Measurements from ENCODE around the gene EFCAB12.
"Not testable (repeated sequence)": the region's sequence is repeated elsewhere in the genome, so short reads cannot be mapped to it uniquely, and the experiment has no call there.

EFCAB12 gene

DNA sequence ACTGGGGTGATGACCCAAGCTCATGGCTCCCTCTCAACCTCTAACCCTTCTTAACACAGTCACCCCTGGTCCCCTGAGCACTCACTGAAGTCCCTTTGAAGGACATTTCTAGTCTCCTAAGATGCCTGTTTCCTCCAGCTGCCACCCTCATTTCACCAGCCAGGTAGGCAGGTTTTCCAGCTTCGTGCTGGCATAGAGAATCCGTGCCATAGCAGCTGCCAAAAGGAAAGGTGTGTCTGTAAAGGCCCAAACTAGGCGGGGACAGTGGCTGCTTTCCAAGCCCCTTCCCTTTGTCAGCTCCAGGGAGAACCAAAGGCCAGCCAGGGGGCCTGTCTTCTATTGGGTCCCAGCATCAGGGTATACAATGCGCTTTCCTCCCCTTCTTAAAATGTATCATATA is 36.9 kb downstream of the EFCAB12 start:
- DNase-seq: not testable (repeated sequence)

DNA sequence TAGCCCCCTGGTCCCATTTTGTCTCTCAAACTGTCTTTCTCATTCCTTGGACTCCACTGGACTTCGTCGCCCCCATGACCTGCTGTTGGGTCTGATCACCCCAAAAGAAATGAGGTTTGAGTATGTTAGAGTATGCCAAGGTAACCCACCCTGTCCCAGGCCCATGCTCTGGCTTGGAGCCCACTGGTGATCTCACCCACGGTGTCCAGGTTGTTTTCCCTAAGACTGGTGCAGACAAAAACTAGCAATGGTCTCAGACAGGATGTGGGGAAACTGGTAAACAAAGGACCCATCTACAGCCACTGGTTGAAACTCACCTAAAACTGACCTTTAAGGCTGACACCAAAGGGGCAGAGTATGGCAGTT is 38.9 kb downstream of the EFCAB12 start:
- no peak for DNase-seq

DNA sequence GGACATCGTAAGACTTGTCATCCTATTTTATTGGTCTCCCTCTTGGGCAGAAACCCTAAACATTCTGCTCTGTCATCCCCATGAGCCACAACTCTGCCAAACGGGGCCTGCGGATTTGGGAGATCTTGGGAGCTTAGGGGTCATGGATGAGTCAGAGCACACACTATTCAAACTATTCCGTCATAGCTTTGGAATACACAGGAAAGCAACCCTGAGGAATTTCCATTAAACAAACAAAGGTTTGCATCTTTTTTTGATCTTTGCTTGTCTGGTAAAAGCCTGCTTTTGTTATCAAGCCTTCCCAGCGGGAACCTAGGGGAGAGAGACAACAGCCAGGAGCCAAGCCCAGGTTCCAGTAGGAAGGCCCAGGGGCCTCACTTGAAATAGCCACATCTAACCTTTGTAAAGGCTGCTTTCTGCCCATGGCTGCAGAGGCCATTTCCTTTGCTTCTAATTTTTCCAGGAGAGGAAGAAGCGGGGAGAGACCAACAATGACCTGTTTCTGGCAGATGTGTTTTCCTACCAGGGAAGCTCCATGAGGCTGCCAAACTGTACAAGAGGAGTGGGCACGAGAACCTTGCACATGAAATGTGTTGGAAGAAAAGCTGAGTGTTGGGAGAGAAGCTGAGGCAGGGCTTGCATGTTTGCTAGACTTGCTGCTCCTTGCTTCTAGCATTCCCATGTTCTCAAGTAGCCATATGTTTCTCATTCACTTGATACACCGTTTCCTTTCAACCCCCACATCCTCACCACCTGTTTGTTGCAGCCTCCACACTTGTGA is 39.5 kb downstream of the EFCAB12 start:
- DNase-seq: not testable (repeated sequence)

DNA sequence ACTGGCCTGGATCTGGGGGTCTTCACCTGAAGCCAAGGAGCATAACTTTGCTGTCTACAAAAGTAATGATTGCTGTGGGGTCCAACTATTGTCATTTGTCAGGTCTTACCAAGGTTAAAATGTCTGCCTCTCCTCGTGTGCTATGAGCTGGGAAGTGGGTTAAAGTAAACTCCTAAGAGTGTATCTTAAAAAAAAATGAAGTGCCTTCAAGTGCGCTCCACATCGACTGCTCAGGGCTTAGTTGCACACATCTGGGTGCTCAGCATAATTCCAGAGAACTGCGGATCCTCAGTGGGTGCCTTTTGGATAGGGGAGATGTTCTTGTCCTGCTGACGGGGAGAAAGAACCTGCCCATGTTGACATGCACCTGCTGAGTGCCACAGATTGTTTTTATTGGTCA is 40.9 kb downstream of the EFCAB12 start:
- no peak for DNase-seq

DNA sequence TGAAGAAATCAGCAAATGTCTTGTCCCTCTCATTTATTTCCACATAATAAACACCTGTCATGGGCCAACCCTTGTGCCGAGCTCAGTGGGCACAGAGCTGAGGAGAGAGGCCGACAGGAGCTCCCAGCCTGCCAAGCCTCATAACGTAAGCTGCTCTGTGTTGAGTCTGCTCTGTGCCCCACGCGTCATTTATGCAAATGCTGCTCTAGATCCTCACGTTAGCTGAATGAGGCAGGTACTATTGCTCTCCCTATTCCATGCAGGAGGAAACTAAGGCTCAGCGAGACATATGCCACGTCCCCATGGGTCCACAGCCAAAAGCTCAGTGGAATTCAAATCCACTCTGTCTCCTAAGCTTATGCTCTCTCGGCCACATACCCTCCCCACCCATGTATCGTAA is 41.5 kb downstream of the EFCAB12 start:
- DNase-seq: no peak

DNA sequence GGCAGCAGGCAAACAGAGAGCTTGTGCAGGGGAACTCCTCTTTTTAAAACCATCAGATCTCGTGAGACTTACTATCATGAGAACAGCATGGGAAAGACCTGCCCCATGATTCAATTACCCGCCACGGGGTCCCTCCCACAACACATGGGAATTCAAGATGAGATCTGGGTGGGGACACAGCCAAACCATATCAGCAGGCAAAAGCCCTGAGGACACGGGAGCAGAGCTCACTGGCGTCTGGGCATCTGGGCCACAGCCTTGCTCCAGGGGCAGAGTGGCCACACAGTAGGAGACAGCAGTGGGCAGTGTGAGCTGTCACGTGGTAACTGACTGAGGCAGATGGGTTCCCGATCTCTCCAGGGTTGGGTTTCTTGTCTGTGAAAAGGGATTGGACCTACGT is 42.9 kb downstream of the EFCAB12 start:
- DNase-seq: not testable (repeated sequence)

DNA sequence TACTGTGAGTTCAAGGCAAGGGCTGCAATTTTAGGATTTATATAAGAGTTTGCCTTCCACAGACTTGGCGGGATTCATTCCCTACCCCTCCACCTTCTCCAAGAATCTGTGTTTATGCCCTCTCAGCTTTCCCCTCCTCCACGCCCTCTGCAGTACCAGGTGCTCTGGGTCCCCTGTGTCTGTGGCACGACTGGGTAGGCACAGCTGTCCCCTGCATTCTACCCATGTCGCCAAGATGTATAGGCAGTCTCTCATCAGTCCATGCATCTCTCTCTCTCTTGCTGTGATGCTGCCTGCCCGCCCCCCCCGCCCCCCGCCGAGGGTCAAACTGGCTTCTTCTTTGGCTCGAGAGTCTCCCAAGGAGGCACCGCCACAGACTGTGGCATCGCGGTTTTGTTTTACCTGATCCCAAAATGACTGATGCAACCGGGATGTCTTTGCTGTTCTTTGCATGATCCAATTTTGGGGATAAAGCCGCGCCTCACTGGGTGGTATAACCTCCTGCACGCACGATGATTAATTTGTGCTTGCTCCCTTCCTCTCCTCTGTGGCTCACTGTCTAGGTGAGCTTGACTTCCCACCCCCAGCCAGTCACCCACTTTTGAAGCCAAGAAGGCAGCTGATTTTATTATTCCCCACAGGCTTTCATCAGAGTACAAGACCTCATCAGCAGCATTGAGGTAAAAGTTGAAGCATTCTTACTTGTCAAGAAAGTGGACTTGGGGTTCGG is 43.7 kb downstream of the EFCAB12 start:
- no peak for DNase-seq

DNA sequence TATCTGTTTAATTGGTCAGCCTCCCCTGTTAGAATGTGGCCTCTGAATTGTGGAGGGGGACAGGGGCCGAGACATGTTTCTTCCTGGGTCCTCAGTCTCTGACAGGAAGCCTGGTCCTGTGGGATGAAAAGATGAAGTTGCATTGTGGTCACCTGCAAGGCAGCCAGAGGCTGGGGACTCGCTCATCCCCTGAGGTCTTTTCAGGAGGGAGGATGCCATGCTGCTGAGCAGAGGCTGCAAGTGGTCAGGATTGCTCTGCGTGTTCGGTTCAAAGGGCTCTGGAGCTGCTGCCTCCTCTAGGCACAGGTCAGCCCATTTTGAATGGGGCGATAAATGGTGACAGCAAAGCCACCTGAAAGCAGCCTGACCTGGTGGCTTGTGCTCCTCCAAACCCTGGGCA is 44.3 kb downstream of the EFCAB12 start:
- DNase-seq: not testable (repeated sequence)

DNA sequence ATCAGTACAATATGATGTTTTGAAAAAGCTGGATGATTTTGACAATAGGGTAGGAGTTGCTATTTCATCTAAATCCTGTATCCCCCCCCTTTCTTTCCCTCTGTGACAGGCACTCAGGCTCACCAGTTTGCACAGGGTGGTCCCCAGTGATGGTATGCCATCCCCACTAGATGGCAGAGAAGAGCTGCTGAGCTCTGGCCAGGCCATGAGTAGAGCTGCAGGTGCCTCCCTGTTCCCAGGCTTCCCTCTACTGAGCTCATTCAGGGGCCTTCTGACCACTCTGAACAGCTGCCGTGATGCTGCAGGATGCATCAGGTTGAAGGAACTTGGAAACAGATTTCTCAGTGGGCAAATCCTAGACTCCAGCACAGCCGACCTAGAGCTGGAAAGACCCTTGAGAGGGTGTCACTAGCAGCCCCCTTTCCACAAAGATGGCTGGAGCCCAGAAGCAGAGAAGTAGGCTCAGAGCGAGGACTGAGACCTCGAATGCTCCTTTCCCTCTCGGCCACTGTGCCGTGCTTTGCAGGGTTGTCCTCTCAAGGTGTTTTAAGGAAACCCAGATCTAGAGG is 45.1 kb downstream of the EFCAB12 start:
- peak; percentile 5 for DNase-seq

DNA sequence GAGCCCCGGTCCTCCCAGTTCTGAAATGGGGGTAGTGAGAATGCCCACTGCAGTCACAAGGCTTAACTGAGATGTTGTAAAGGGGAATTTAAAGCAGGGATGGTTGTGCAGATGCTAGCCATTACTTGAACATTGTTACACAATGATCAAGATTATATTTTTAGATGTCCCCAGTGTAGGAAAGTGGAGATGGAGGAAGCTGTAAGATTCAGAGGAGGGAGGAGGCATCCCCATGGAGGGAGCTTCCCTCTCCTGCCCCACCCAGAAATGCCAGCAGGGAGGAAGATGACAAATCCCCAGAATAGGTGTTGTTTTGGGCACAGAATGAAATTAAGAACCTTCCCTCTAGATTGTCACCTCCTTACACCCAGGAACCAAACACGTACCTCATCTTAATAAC is 46.1 kb downstream of the EFCAB12 start:
- DNase-seq: no peak

DNA sequence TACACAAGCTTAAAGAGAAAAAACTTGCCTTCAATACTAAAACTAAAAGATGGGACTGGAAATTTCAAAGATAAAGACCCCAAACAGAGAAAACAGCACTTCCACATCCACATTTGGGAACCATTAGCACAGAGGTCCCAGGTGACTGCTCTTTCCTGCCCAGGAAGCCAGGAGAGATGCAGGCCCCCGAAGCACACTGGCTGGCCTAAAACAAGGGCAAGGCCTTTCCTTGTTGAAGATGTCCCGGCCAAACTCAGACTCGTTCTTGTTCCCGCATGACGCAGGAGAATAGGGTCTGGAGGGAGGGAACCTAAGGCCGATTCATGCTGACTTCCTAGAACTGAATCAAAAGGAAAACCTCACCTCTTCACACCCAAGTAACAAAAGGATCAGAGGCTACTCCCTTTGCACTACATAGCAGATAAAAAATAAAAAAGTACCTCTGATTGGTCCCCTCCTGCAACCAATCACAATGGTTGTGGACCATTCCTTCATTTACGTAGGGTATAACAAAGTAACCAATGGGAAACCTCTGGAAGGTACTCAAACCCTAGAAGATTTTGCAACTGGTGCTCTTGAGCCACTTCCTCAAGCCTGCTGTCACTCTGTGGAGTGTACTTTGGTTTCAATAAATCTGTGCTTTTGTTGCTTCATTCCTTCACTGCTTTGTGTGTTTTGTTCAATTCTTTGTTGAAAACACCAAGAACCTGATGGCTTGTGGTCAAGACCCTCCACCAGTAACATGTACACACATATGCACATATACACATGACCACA is 48.7 kb downstream of the EFCAB12 start:
- no peak for DNase-seq

DNA sequence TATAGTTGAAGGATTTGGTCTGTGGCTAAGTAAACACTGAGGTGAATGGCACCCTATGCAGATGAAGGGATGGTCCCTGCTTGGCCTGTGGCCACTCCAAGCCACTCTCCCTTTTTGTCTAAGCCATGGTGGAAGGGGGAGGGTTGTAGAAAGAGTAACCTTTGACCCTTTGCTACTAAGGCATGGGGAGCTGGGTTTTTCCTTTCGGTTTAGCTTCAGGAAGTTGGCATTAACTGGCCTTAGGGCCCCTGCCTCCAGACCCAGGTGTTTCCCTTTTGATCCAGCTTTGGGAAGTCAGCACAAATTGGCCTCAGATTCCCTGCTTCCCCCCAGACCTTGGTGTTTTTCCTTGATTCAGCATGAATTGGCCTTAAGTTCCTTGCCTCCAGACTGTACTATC is 49.5 kb downstream of the EFCAB12 start:
- no peak for DNase-seq

DNA sequence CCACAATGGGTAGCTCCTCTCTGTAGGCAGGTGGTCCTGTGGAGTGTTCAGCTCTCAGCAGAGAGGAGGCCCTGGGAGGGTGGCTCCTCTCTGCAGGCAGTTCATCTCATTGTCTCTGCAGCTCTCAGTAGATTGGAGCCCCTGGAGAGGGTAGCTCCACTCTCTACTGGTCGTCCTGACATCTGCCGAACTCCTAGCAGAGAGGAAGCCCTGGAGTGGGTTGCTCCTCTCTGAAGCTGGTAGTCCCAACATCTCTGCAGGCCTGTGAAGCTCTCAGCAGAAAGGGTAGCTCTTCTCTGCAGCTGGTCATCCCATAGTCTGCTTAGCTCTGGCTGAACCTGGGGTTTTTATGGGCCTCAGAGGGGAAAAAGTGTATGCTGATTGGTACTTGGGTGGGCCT is 50.8 kb downstream of the EFCAB12 start:
- DNase-seq: no peak

DNA sequence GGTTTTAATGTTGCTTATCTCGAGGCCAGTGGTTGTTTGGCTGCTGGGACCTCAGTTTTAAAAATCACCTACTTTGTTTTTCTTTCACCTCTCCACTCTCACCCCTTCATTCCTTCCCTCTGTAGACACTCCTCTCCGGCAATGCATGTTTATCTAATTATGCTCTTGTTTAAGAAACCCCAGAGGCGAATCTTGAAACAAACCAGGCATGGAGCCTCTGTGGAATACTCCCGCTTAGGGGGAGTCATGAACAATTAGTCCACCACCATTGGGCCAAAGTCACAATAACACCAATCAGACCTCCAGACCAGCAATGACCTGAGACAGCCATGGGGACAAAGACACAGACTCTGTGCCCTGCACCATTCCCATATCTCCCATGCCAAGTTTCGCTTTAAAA is 53.3 kb downstream of the EFCAB12 start:
- DNase-seq: no peak

DNA sequence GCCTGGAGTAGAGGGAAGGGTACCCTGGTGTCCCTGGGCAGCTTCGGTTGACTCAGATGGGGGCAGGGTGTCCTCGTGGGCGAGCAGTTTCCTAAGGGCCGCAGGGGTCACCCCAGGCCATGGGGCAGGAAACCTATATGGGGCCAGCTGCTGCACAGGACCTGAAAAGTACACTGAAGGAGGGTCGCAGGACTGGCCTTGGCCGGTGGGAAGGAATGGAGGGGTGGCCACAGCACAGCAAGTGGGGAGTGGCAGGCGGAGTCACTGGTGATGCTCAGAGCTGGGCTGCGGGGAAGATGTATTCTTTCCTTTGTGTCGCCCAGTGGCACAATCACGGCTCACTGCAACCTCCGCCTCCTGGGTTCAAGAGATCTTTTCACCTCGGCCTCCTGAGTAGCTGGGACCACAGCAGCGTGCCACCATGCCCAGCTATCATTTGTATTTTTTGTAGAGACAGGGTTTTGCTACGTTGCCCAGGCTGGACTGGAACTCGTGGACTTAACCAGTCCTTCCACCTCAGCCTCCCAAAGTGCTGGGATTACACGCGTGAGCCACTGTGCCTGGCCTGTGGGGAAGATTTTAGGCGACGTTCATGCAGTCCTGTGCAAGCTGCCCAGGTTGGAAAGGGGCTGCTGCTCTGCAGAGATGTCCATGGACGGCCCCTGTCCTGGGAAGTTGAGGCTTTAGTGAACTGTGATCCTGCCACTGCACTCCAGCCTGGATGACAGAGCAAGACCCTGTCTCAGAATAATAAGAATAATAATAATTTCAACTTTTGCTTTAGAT is 57.2 kb downstream of the EFCAB12 start:
- DNase-seq: no peak

DNA sequence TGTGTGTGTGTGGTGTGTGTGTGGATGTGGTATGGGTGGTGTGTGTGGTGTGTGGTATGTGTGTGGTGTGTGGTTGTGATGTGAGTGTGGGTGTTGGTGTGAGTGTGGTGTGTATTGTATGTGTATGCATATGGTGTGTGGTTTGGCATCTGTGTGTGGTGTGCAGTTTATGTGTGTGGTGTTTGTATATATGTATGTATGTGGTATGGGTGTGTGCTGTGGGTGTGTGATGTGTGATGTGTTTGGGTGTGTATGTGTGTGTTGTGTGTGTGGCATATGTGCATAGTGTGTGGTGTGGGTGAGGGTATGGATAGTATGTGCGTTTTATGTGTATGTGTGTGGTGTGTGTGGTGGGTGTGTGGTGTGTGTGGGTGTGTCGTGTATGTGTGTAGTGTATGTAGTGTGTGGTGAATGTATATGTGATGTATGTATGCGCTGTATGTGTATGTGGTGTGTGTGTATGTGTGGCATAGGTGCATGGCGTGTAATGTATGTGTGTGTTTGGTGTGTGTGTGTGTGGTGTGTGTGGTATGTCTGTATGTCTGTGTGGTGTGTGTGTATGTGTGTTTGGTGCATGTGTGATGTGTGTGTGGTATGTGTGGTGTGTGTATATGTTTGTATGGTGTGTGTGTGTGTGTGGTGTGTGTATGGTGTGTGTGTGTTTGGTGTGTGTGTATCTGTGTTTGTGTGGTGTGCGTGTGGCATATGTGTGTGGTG is 58.0 kb downstream of the EFCAB12 start:
- DNase-seq: no peak

DNA sequence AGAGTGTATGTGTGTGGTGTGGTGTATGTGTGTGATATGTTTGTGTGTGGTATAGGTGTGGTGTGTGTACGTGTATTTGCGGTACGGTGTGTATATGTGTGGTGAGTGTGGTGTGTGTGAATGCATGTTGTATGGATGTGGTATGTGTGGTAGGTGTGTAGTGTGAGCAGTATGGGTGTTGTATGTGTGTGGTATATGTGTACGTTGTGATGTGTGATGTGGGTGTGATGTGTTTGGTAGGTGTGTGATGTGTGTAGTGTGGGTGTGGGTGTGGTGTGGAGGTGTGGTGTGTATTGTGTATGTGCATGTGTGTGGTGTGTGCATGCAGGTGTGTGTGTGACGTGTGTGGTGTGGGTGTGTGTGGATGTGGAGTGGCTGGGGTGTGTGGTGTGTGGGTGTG is 58.7 kb downstream of the EFCAB12 start:
- no peak for DNase-seq

DNA sequence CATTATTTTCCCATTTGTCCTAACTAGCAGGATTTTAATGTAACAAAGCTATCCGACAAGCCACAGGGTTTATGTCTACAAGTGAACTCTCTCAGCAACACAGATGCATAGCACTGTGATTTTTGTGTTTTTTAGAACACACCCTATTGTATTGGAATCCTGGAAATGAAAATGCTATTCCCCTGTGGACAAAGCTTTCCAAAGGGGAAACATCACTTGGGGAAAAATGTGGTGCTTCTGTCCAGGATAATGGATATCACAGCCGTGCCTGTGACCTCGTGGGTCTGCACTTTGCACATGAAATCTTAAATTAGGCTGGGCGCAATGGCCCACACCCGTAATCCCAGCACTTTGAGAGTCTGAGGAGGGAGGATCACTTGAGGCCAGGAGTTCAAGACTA is 60.6 kb downstream of the EFCAB12 start:
- DNase-seq: no peak

DNA sequence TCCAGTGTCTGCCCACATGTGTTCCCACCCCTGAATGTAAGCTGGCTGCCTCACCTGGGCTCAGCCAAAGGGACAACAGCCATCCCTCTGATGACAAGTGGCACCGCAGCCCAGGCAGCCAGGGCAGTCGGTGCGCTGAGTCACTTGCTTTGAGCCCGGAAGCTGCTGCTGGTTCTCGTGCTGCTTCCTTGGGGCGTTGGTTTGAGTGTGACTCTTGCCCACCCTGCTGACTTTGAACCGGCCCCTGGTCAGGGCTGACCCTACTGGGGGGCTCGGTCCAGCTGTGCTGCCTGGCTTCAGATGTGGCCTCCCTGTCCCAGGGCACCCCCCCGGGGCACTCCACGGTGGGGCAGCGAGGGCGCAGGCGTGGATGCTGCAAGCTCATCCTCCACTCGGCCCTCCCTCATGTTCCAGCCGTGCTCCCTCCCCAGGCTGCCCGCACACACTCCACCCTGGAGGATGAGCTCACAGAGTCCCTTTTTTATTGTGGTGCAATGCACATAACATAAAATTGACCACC is 62.1 kb downstream of the EFCAB12 start:
- no peak for DNase-seq

DNA sequence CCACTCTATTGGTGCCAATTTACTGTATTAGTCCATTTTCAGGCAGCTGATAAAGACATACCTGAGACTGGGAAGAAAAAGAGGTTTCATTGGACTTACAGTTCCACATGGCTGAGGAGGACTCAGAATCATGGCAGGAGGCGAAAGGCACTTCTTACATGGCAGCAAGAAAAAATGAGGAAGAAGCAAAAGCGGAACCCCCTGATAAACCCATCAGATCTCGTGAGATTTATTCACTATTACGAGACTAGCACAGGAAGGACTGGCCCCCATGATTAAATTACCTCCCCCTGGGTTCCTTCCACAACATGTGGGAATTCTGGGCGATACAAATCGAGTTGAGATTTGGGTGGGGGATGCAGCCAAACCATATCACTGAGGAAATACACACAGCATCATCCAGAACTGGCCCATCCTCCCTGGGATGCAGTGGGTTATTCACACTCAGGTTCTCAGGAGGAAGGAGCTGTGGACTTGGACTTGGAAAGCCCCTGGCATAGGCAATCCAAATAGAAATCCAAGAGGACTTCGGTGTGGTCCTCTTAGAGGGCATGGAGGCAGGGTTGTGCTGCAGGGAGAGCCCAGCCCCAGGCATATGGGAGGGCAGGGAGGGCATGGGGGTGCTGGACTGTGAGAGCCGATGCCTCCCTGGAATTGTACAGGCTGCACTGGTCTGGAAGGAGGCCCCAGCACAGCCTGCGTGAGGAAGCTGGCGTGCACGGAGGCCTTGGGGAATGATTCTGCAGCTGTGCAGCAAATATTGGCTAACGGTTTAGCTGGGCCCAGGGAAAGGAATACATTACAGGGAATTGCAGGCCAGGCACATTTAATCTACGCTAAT is 62.9 kb downstream of the EFCAB12 start:
- DNase-seq: no peak

DNA sequence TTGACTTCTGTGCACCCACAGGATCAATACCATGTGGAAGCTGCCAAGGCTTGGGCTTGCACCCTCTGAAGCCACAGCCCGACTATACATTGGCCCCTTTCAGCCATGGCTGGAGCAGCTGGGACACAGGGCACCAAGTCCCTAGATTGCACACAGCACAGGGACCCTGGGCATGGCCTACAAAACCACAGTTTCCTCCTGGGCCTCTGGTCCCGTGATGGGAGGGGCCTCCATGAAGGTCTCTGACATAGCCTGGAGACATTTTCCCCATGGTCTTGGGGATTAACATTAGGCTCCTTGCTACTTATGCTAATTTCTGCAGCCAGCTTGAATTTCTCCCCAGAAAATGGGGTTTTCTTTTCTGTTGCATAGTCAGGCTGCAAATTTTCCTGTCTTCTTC is 63.6 kb downstream of the EFCAB12 start:
- DNase-seq: not testable (repeated sequence)
